Astrocyte of the cerebellum (primary cell): Measurements from ENCODE around the gene FAM24B.
"Not testable (repeated sequence)": the region's sequence is repeated elsewhere in the genome, so short reads cannot be mapped to it uniquely, and the experiment has no call there.

Source experiments
- DNase-seq: peaks from one replicate; pipeline ENCODE4 v3.0.0-alpha.2; 2011; ENCODE audit warnings: low read depth
- H3K4me3 ChIP-seq: 2 replicates; pipeline ENCODE4 v1.5.1; 2011; ENCODE audit warnings: mild to moderate bottlenecking, low read depth, low read length, moderate library complexity
- CTCF ChIP-seq: IDR thresholded peaks from 2 replicates; pipeline ENCODE4 v1.5.1; 2012; ENCODE audit warnings: low read length, low read depth, moderate library complexity, mild to moderate bottlenecking; ENCODE audit errors: missing control alignments
- in situ Hi-C: cut with HindIII; loops from 2 replicates; pipeline ENCODE4 v1.10.0; 2017; ENCODE audit warnings: low sequenced_read_pairs

Gene FAM24B

GRCh38 chr10:122879339-122880273, at the start of gene FAM24B:
FAM24B (minus strand) TSS chr10:122879581; CDS start chr10:122850515, 29,066 bp downstream.
- H3K4me3 ChIP-seq = peak within 1 kb of the TSS; percentile 56
- DNase-seq = peak; percentile 97
- in situ Hi-C loops = no loop called here
- no peak for TF ChIP-seq CTCF

GRCh38 chr10:122915700-122916099, 36.3 kb upstream of the FAM24B start:
- no peak for TF ChIP-seq CTCF
- in situ Hi-C loops = no loop called here

GRCh38 chr10:122911889-122912484, 32.6 kb upstream of the FAM24B start:
- H3K4me3 ChIP-seq = no peak overlapping the region
- DNase-seq = peak; percentile 35
- in situ Hi-C loops = no loop called here
- no peak for TF ChIP-seq CTCF

More at GRCh38 chr10:122915700-122916099, 36.3 kb upstream of the FAM24B start:
- no peak overlapping the region for H3K4me3 ChIP-seq
- no peak for DNase-seq

- in situ Hi-C loops = no loop called here
- no peak for DNase-seq
- no peak within 1 kb of the TSS for H3K4me3 ChIP-seq
- TF ChIP-seq CTCF = no peak
Measured at GRCh38 chr10:122910310-122910709, 30.9 kb upstream of the FAM24B start, which contains the start of gene FAM24A. FAM24A (plus strand) TSS chr10:122910610; CDS start chr10:122911635, 1,025 bp downstream.

- H3K4me3 ChIP-seq, in situ Hi-C loops, DNase-seq: not testable (repeated sequence)
Measured at GRCh38 chr10:122903861-122904260, 24.5 kb upstream of the FAM24B start.

- no peak overlapping the region for H3K4me3 ChIP-seq
- DNase-seq = no peak
- TF ChIP-seq CTCF = no peak
- in situ Hi-C loops = no loop called here
Measured at GRCh38 chr10:122894261-122894944, 15.0 kb upstream of the FAM24B start.
